GM12878 (cell line): Measurements from ENCODE around the gene ACAD11. TPM values are rescaled to one million over a fixed set of nuclear protein-coding genes. Genes with fewer than 3 reads are reported as not detected.

Experiments used
- ATAC-seq: fragments of 200-7000 bp; cut with Tn5 transposase; 3 replicates; pipeline ENCODE4 v1.9.1; 2020; ENCODE audit warnings: mild to moderate bottlenecking, moderate library complexity
- BruUV-seq: library from RNA; stranded (reverse); fragments of 400-500 nt; replicated peaks from 2 replicates; lab custom pipeline; 2021; lab: Mats Ljungman, UMichigan
- CTCF ChIA-PET: fragments of 300-600 bp; sonication (Branson Sonifier 250); formaldehyde crosslinking; extraction: SDS; loops from one replicate; lab custom pipeline; 2021; ENCODE audit warnings: inconsistent platforms; lab: Yijun Ruan, JAX
- POLR2A ChIA-PET: fragments of 350-600 bp; formaldehyde crosslinking; extraction: SDS; loops from one replicate; lab custom pipeline; 2021; ENCODE audit warnings: inconsistent platforms; lab: Charles Lee
- RAD21 ChIA-PET: fragments of 300-600 bp; sonication (Branson Sonifier 250); formaldehyde crosslinking; loops from one replicate; lab custom pipeline; 2023; ENCODE audit warnings: antibody characterized with exemption; ENCODE audit not compliant: unreplicated experiment; lab: Charles Lee
- SMC1A ChIA-PET: fragments of 300-600 bp; sonication (Branson Sonifier 250); formaldehyde crosslinking; loops from one replicate; lab custom pipeline; 2023; ENCODE audit not compliant: unreplicated experiment, uncharacterized antibody; lab: Charles Lee
- DNase-seq: peaks from one replicate; pipeline ENCODE4 v3.0.0-alpha.2; 2011; ENCODE audit warnings: low read depth, low spot score
- FAIRE-seq: peaks from 3 replicates; lab custom pipeline; 2011; peaks lifted over from hg19 to GRCh38; lab: Jason Lieb, UNC
- H2AFZ ChIP-seq: 2 replicates; pipeline ENCODE4 v1.6.0; 2011; ENCODE audit warnings: low read depth, low read length, control low read depth; ENCODE audit not compliant: control insufficient read depth
- H3K27ac ChIP-seq: 2 replicates; pipeline ENCODE4 v1.5.1; 2011; ENCODE audit warnings: control low read depth; ENCODE audit not compliant: control insufficient read depth, insufficient read depth
- H3K27me3 ChIP-seq, 2 experiments: replicated peaks in 1 of 2; 2 replicates each; pipeline versions ENCODE4 v1.6.0 to v1.6.1; 2011; ENCODE audit warnings: low read length in 1 of 2; ENCODE audit not compliant: control insufficient read depth in 2 of 2, insufficient read depth in 2 of 2
- H3K36me3 ChIP-seq, 2 experiments: 2 replicates each; pipeline ENCODE4 v1.5.1; 2011; ENCODE audit warnings: low read length in 1 of 2; ENCODE audit not compliant: control insufficient read depth in 2 of 2, insufficient read depth in 2 of 2
- H3K4me1 ChIP-seq: 2 replicates; pipeline ENCODE4 v1.6.1; 2011; ENCODE audit warnings: mild to moderate bottlenecking, low read length, moderate library complexity, mixed read lengths; ENCODE audit not compliant: control insufficient read depth, insufficient read depth
- H3K4me2 ChIP-seq: 2 replicates; pipeline ENCODE4 v1.6.0; 2011; ENCODE audit warnings: control low read depth; ENCODE audit not compliant: control insufficient read depth, insufficient read depth
- H3K4me3 ChIP-seq: fragments of 200-600 bp; sonication (generic); 2 replicates; pipeline ENCODE4 v1.5.1; 2016
- H3K79me2 ChIP-seq: 2 replicates; pipeline ENCODE4 v1.6.0; 2011; ENCODE audit warnings: low read length; ENCODE audit not compliant: control insufficient read depth, insufficient read depth
- H3K9ac ChIP-seq: 2 replicates; pipeline ENCODE4 v1.8.0; 2011; ENCODE audit warnings: low read length, control low read depth, mixed read lengths; ENCODE audit not compliant: control insufficient read depth, insufficient read depth
- H3K9me3 ChIP-seq: replicated peaks from 3 replicates; pipeline ENCODE4 v1.5.1; 2011; ENCODE audit warnings: mild to moderate bottlenecking, low read length; ENCODE audit not compliant: control insufficient read depth, insufficient read depth
- H4K20me1 ChIP-seq: 2 replicates; pipeline ENCODE4 v1.6.0; 2011; ENCODE audit not compliant: control insufficient read depth, insufficient read depth
- CBFB ChIP-seq: IDR thresholded peaks from 2 replicates; pipeline ENCODE4 v1.6.1; 2016; ENCODE audit warnings: antibody characterized with exemption, low read depth
- ESRRA ChIP-seq: IDR thresholded peaks from 2 replicates; pipeline ENCODE4 v1.6.1; 2012; ENCODE audit warnings: mild to moderate bottlenecking, low read length, improper control_type of control experiment
- GABPA ChIP-seq: IDR thresholded peaks from 2 replicates; pipeline ENCODE4 v1.6.1; 2014; ENCODE audit warnings: antibody characterized with exemption, low read depth, mild to moderate bottlenecking, inconsistent platforms
- REST ChIP-seq: IDR thresholded peaks from 2 replicates; pipeline ENCODE4 v1.6.1; 2012; ENCODE audit warnings: mild to moderate bottlenecking, low read depth, low read length
- in situ Hi-C: fragments of 300-500 bp; cut with MboI; formaldehyde crosslinking; loops from 9 replicates; pipeline ENCODE4 v1.14.3; 2018; ENCODE audit warnings: mixed read lengths
- intact Hi-C: fragments of 100-400 bp; cut with micrococcal nuclease; formaldehyde crosslinking; loops from one replicate; pipeline ENCODE4 v1.14.2; 2022; ENCODE audit not compliant: unreplicated experiment
- polyA plus RNA-seq, 11 experiments: library from polyadenylated mRNA; depleted of rRNA in 4 of 11; unstranded in 6 of 11; stranded (reverse) in 5 of 11; fragments of >200 nt; fragmentation: Nextera tagmentation in 4 of 11; fragmentation: Illumina TruSeq in 1 of 11; extraction: Ambion mirVana in 4 of 11; extraction: Trizol in 1 of 11; gene quantifications; 1 replicate in 1 of 11; 2 replicates in 10 of 11; pipeline versions ENCODE4 v1.2.1 to v1.2.3, GENCODE V29; 2011 to 2016; ENCODE audit warnings: inconsistent platforms in 2 of 11, missing spikeins in 2 of 11, low read depth in 1 of 11
- total RNA-seq, 4 experiments: library from RNA; depleted of rRNA in 3 of 4; stranded (reverse); fragments of >200 nt in 3 of 4; fragmentation: Illumina TruSeq in 1 of 4; extraction: Trizol in 1 of 4; gene quantifications; 2 replicates each; pipeline versions ENCODE4 v1.2.1 to v1.2.3, GENCODE V29; 2013 to 2021

Gene ACAD11
- total and polyA plus RNA-seq, 10 of the 15 experiments (the other 5 are each of a cell fraction or from before 2014, with no cell fraction given) = 2.4 to 15.9 (median 10.4) TPM

DNA sequence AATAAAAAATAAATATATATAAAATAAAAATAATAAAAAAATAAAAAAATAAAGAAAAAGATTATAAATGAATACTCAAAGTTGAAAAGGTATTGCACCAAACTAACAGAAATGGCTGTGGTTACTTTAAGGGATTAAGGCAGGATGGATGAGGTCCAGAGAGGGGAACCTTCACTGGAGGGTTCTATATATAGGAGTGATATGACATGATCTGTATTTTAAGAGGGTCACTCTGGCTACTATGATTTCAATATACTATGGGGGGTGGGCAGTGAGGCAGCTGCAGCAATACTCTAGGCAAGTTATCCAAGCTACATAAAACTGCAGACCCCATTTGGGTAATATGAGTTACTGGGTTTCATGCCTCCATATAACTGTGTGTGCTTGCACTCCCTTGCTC, 24.6 kb downstream of the ACAD11 start:
- Histone ChIP-seq H3K79me2 (no peaks in the 10 kb centered on the region), H3K9ac (no peak overlapping the region), H3K9me3 (no peaks in the 10 kb centered on the region), H3K27ac (no peak overlapping the region), H3K27me3 (no peaks in the 10 kb centered on the region)
- in situ Hi-C loops = no loop called here
- FAIRE-seq = no peak
- ChIA-PET POLR2A (no interaction called here), RAD21 (interaction anchor here (0.9 kb wide), 1 partner anchor 92 kb away, joined by 3 read pairs; no protein-coding TSS in a partner anchor), CTCF (interaction anchor here (2.0 to 2.4 kb wide), 3 partner anchors 9 to 101 kb away, joined by 5 to 17 read pairs (median 7); no protein-coding TSS in a partner anchor)
- no peak for DNase-seq
- intact Hi-C loops = no loop called here
- no peak for TF ChIP-seq ESRRA
- TF ChIP-seq GABPA = no peak
- no peak for TF ChIP-seq REST
- no peak for TF ChIP-seq CBFB
- TF ChIP-seq, all 136 proteins: peak for 0
- Histone ChIP-seq H3K4me1 (no peaks in the 10 kb centered on the region), H3K4me3 (no peak overlapping the region), H3K36me3 (peaks cover 0 to 2% of the 10 kb centered on the region in 2 experiments; a peak in 1 of 4 replicates), H4K20me1 (no peaks in the 10 kb centered on the region), H2AFZ (no peak overlapping the region), H3K4me2 (no peak overlapping the region)
- ATAC-seq = no peak
- SMC1A ChIA-PET = interaction anchor here (1.6 to 9.1 kb wide), 3 partner anchors 86 to 99 kb away, joined by 5 to 100 read pairs (median 8); no protein-coding TSS in a partner anchor
- BruUV-seq = no TSS peak
